Measurements from ENCODE around the gene APOBR. TPM values are rescaled to one million over a fixed set of nuclear protein-coding genes. Genes with fewer than 3 reads are reported as not detected.
A peak's percentile ranks its signal among the peaks of the same experiment; 100 is the strongest.

APOBR gene
- total and polyA plus RNA-seq, 2 of the 13 experiments (the other 11 are each of a cell fraction or from before 2014, with no cell fraction given) = 0.03 TPM; not detected in 1

- TF ChIP-seq ZNF510 (CRISPR knock-in tag; IDR thresholded peaks at IDR 0.05; ENCODE audit: low read depth) (no peak), MBD4 (IDR thresholded peaks at IDR 0.05; ENCODE audit: borderline replicate concordance, low read length) (no peak), KDM3A (CRISPR knock-in tag; IDR thresholded peaks at IDR 0.05; ENCODE audit: low read depth) (no peak), ETV6 (CRISPR knock-in tag; conservative IDR thresholded peaks at IDR 0.05) (no peak), ZFAT (CRISPR knock-in tag; conservative IDR thresholded peaks at IDR 0.05) (no peak), CREBL2 (CRISPR knock-in tag; IDR thresholded peaks at IDR 0.05; ENCODE audit: borderline replicate concordance) (no peak), ZKSCAN5 (CRISPR knock-in tag; IDR thresholded peaks at IDR 0.05) (no peak), ZNF484 (CRISPR knock-in tag; IDR thresholded peaks at IDR 0.05; ENCODE audit: borderline replicate concordance, low read depth) (no peak), JARID2 (CRISPR knock-in tag; IDR thresholded peaks at IDR 0.05; ENCODE audit: insufficient replicate concordance) (no peak), ZFYVE20 (CRISPR knock-in tag; IDR thresholded peaks at IDR 0.05; ENCODE audit: borderline replicate concordance, low read depth) (no peak), KLF6 (CRISPR knock-in tag; IDR thresholded peaks at IDR 0.05) (no peak), CSRNP1 (CRISPR knock-in tag; IDR thresholded peaks at IDR 0.05) (0 out of 2 replicates have a peak, but pooled peaks have one; percentile 32), ATAD3A (CRISPR knock-in tag; IDR thresholded peaks at IDR 0.05) (no peak), KDM2A (CRISPR knock-in tag; IDR thresholded peaks at IDR 0.05; ENCODE audit: borderline replicate concordance, low read depth) (no peak; the same call in 1 of the 2 replicates), ZNF460 (CRISPR knock-in tag; IDR thresholded peaks at IDR 0.05; ENCODE audit: borderline replicate concordance) (no peak), ZBTB34 (CRISPR knock-in tag; IDR thresholded peaks at IDR 0.05) (peak; percentile 96), IRF1 (CRISPR knock-in tag; IDR thresholded peaks at IDR 0.05; ENCODE audit: low read depth) (no peak), TP53 (CRISPR knock-in tag; conservative IDR thresholded peaks at IDR 0.05) (no peak), KAT8 (CRISPR knock-in tag; IDR thresholded peaks at IDR 0.05) (no peak), ETS1 (CRISPR knock-in tag; IDR thresholded peaks at IDR 0.05) (no peak), CBX2 (IDR thresholded peaks at IDR 0.05; ENCODE audit: low read depth, low read length) (no peak), CBX2 (CRISPR knock-in tag; IDR thresholded peaks at IDR 0.05; ENCODE audit: low read depth) (no peak), DBP (CRISPR knock-in tag; IDR thresholded peaks at IDR 0.05; ENCODE audit: not compliant biosample characterization) (no peak), NFKBIZ (CRISPR knock-in tag; IDR thresholded peaks at IDR 0.05) (no peak), GTF2F1 (IDR thresholded peaks at IDR 0.05; ENCODE audit: low read length) (no peak), ZNF674 (CRISPR knock-in tag; IDR thresholded peaks at IDR 0.05; ENCODE audit: low read depth) (no peak), TEAD2 (CRISPR knock-in tag; IDR thresholded peaks at IDR 0.05) (no peak)
Observed at GRCh38 chr16:28528463-28528867, 34.0 kb downstream of the APOBR start (continued).

Measured in HepG2 (cell line).